Measurements from ENCODE around the gene DUSP19. TPM values are rescaled to one million over a fixed set of nuclear protein-coding genes. Genes with fewer than 3 reads are reported as not detected.

DUSP19 gene
- polyA plus RNA-seq, 1 of the 3 experiments (the other 2 are of a cell fraction): 0.85 TPM

- Histone ChIP-seq H3K4me1 (ENCODE audit: control insufficient read depth in 1 of 2, insufficient read depth in 2 of 2, low read depth in 1 of 2, low read length in 1 of 2) (peaks cover 3 to 7% of the 10 kb centered on the region in 2 experiments; a peak in 2 of 4 replicates), H3K4me2 (0 out of 2 replicates have a peak overlapping the region, but pooled peaks have one; percentile 21), H3F3A (replicated peaks; ENCODE audit: insufficient read depth) (no peaks in the 10 kb centered on the region), H3K9me3 (no peaks in the 10 kb centered on the region), H4K20me1 (ENCODE audit: insufficient read depth) (no peaks in the 10 kb centered on the region), H3K79me2 (ENCODE audit: insufficient read depth) (peaks cover 51% of the 10 kb centered on the region), H2AFZ (ENCODE audit: low read depth) (no peak overlapping the region), H3K9ac (no peak overlapping the region), H3K36me3 (replicated peaks in 1 of 2; ENCODE audit: control insufficient read depth in 1 of 2, insufficient read depth in 2 of 2, low read length in 1 of 2) (peaks cover 13 to 37% of the 10 kb centered on the region in 2 experiments), H3K9me2 (no peaks in the 10 kb centered on the region), H3K4me3 (ENCODE audit: low read depth in 2 of 2, low read length in 1 of 2) (no peak overlapping the region), H3K27me3 (ENCODE audit: insufficient read depth) (no peaks in the 10 kb centered on the region), H3K27ac (ENCODE audit: low read depth in 2 of 2, low read length in 1 of 2) (peak overlapping the region; percentile 54 to 60; a peak in 2 of 4 replicates)
- ChIA-PET POLR2A (no interaction called here), CTCF (interaction anchor here (0.9 kb wide), 1 partner anchor 54 kb away, joined by 3 read pairs; no protein-coding TSS in a partner anchor)
- no peak for TF ChIP-seq GABPA (IDR thresholded peaks at IDR 0.05; ENCODE audit: low read depth)
- TF ChIP-seq TAF1 (IDR thresholded peaks at IDR 0.05; ENCODE audit: borderline replicate concordance, low read depth, low read length): no peak
- no peak for TF ChIP-seq JUND (IDR thresholded peaks at IDR 0.05)
- no peak for TF ChIP-seq GATA2 (CRISPR knock-in tag; IDR thresholded peaks at IDR 0.05)
- TF ChIP-seq PBX3 (IDR thresholded peaks at IDR 0.05): no peak
- TF ChIP-seq TEAD4 (IDR thresholded peaks at IDR 0.05; ENCODE audit: borderline replicate concordance, insufficient read depth): no peak
- TF ChIP-seq USF2 (IDR thresholded peaks at IDR 0.05; ENCODE audit: borderline replicate concordance, low read depth, low read length): no peak
- TF ChIP-seq EP300 (IDR thresholded peaks at IDR 0.05; ENCODE audit: borderline replicate concordance in 1 of 2, low read depth in 1 of 2, low read length in 1 of 2): no peak
- no peak for TF ChIP-seq MAX (IDR thresholded peaks at IDR 0.05; ENCODE audit: low read depth)
- TF ChIP-seq ELF1 (IDR thresholded peaks at IDR 0.05): no peak
- no peak for TF ChIP-seq RFX5 (IDR thresholded peaks at IDR 0.05; ENCODE audit: low read length)
- TF ChIP-seq POLR2AphosphoS5 (IDR thresholded peaks at IDR 0.05; ENCODE audit: low read depth, low read length): no peak
- TF ChIP-seq SIN3A (IDR thresholded peaks at IDR 0.05; ENCODE audit: borderline replicate concordance, low read depth, low read length): no peak
- no peak for TF ChIP-seq USF1 (IDR thresholded peaks at IDR 0.05; ENCODE audit: borderline replicate concordance, low read depth)
- no peak for TF ChIP-seq MEF2A (IDR thresholded peaks at IDR 0.05; ENCODE audit: borderline replicate concordance, low read depth)
- no peak for TF ChIP-seq ZBTB33 (IDR thresholded peaks at IDR 0.05; ENCODE audit: borderline replicate concordance, low read depth)
- no peak for TF ChIP-seq REST (IDR thresholded peaks at IDR 0.05; ENCODE audit: low read depth, low read length)
- TF ChIP-seq IRF3 (IDR thresholded peaks at IDR 0.05; ENCODE audit: low read depth, low read length): no peak
- DNase-seq: peak; percentile 17
- 74% methylated on average over 2 of the region's 2 CpGs for WGBS (ENCODE audit: low lambda C conversion rate)
Observed at GRCh38 chr2:183149489-183149888, 70.9 kb downstream of the DUSP19 start.
